ENCODE results near the gene AKAIN1. TPM values are rescaled to one million over a fixed set of nuclear protein-coding genes. Genes with fewer than 3 reads are reported as not detected.

AKAIN1 gene
- total RNA-seq, 1 experiment from 2014 or later: not detected

GRCh38 chr18:5237723-5238370 lies 40.8 kb upstream of the AKAIN1 start (continued):
- no peak for TF ChIP-seq REST (IDR thresholded peaks at IDR 0.05; ENCODE audit: low read depth)

- Histone ChIP-seq H3K27me3 (ENCODE audit: insufficient read depth, low read length) (no peaks in the 10 kb centered on the region), H3K9me2 (ENCODE audit: insufficient read depth) (no peaks in the 10 kb centered on the region), H3K9me3 (ENCODE audit: control insufficient read depth in 1 of 2, insufficient read depth in 1 of 2, low read depth in 1 of 2, low read length in 2 of 2) (no peaks in the 10 kb centered on the region; a peak in 2 of 4 replicates), H4K20me1 (ENCODE audit: insufficient read depth) (no peaks in the 10 kb centered on the region), H3K4me3 (replicated peaks in 1 of 2; ENCODE audit: low read depth in 1 of 2, low read length in 2 of 2) (no peak overlapping the region), H3K9ac (ENCODE audit: low read length) (no peak overlapping the region), H2AFZ (ENCODE audit: low read depth, low read length, poor library complexity, severe bottlenecking) (no peak overlapping the region), H3K4me1 (ENCODE audit: control insufficient read depth in 1 of 2, insufficient read depth in 2 of 2, low read length in 2 of 2) (no peaks in the 10 kb centered on the region), H3K4me2 (ENCODE audit: low read length) (no peak overlapping the region), H3K27ac (ENCODE audit: low read depth, low read length) (no peak overlapping the region), H3K36me3 (ENCODE audit: control insufficient read depth in 1 of 2, insufficient read depth in 2 of 2, low read length in 2 of 2) (no peaks in the 10 kb centered on the region), H3K79me2 (ENCODE audit: insufficient read depth, low read length) (no peaks in the 10 kb centered on the region)
- intact Hi-C loops (cut with micrococcal nuclease): no loop called here
- ChIA-PET CTCF (no interaction called here), RAD21 (ENCODE audit: low non-redundant PET in 1 of 2, low total read pairs in 2 of 2, uncharacterized antibody in 2 of 2, unreplicated experiment in 2 of 2) (no interaction called here), POLR2A (no interaction called here)
- BruUV-seq (replicated peaks): no TSS peak
- ATAC-seq (no peak), DNase-seq (ENCODE audit: low read depth, low spot score) (no peak)
- TF ChIP-seq ATF3 (IDR thresholded peaks at IDR 0.05) (no peak), CBX3 (IDR thresholded peaks at IDR 0.05; ENCODE audit: low read depth) (no peak), REST (IDR thresholded peaks at IDR 0.05; ENCODE audit: low read depth) (no peak), RAD21 (IDR thresholded peaks at IDR 0.05; ENCODE audit: low read depth) (no peak), FOSL1 (IDR thresholded peaks at IDR 0.05; ENCODE audit: low read depth) (no peak), ELF1 (IDR thresholded peaks at IDR 0.05; ENCODE audit: borderline replicate concordance, low read depth) (no peak), EGR1 (IDR thresholded peaks at IDR 0.05; ENCODE audit: low read depth) (no peak), SP1 (IDR thresholded peaks at IDR 0.05; ENCODE audit: low read depth) (no peak), SIN3A (IDR thresholded peaks at IDR 0.05; ENCODE audit: low read depth) (no peak), MAX (IDR thresholded peaks at IDR 0.05) (no peak), CTCF (IDR thresholded peaks at IDR 0.05 in 2 of 3, conservative IDR thresholded peaks at IDR 0.05 in 1 of 3; ENCODE audit: borderline replicate concordance in 1 of 3, insufficient read depth in 1 of 3, low read depth in 2 of 3, low read length in 2 of 3) (no peak), YY1 (IDR thresholded peaks at IDR 0.05; ENCODE audit: extremely low read depth, insufficient replicate concordance, low read depth, low read length) (no peak), ZFX (IDR thresholded peaks at IDR 0.05) (no peak), EZH2 (IDR thresholded peaks at IDR 0.05) (no peak), CEBPB (IDR thresholded peaks at IDR 0.05; ENCODE audit: low read depth) (no peak)
Observed at GRCh38 chr18:5237083-5237722, 40.1 kb upstream of the AKAIN1 start.
